ENCODE data around the gene SAMD13.

DNA sequence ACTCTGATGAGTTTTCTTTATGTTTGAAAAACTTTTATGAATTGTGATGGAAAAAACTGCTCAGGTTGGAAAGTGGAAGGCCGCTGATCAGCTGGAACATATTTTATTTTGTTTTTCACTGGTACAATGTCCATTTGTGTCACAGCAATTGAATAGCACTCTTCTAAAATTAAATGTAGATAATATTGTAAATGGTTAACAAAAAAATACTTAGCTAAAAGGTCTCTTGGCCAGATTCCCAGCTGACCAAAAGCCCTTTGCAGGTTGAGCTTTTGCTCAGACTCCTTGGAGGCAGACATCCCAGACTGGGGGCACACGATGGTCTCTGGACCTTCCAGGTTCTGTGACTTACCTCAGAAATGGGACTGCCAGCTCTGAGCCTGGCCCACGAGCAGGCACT lies 26.3 kb downstream of the SAMD13 start:
- TF ChIP-seq POLR2A (IDR thresholded peaks at IDR 0.05), result no peak
- TF ChIP-seq CTCF (IDR thresholded peaks at IDR 0.05), result no peak

Data from vagina (tissue), 2 donors.